Parathyroid adenoma (tissue), 2 donors: Measurements from ENCODE around the gene MTX1.
"Not testable (repeated sequence)": the region's sequence is repeated elsewhere in the genome, so short reads cannot be mapped to it uniquely, and the experiment has no call there.

Source experiments
- H2AFZ ChIP-seq: fragments of 300-600 bp; sonication (generic); one replicate; pipeline ENCODE4 v1.7.0; 2017; ENCODE audit warnings: antibody characterized with exemption, mild to moderate bottlenecking
- H3K27ac ChIP-seq: fragments of 300-600 bp; sonication (generic); one replicate; pipeline ENCODE4 v1.7.0; 2017
- H3K27me3 ChIP-seq: fragments of 300-600 bp; sonication (generic); one replicate; pipeline ENCODE4 v1.7.0; 2017; ENCODE audit warnings: low read length; ENCODE audit not compliant: control insufficient read depth, insufficient read depth
- H3K36me3 ChIP-seq: fragments of 300-600 bp; sonication (generic); one replicate; pipeline ENCODE4 v1.7.0; 2017; ENCODE audit warnings: low read length; ENCODE audit not compliant: control insufficient read depth, insufficient read depth
- H3K4me1 ChIP-seq: fragments of 300-600 bp; sonication (generic); one replicate; pipeline ENCODE4 v1.7.0; 2017; ENCODE audit warnings: control low read depth
- H3K4me2 ChIP-seq: fragments of 300-600 bp; sonication (generic); one replicate; pipeline ENCODE4 v1.7.0; 2017; ENCODE audit warnings: low read length
- H3K4me3 ChIP-seq: fragments of 300-600 bp; sonication (generic); one replicate; pipeline ENCODE4 v1.7.0; 2017; ENCODE audit warnings: low read depth, low read length
- H3K79me2 ChIP-seq: fragments of 300-600 bp; sonication (generic); one replicate; pipeline ENCODE4 v1.7.0; 2017; ENCODE audit warnings: control low read depth
- H3K9ac ChIP-seq: fragments of 300-600 bp; sonication (generic); one replicate; pipeline ENCODE4 v1.7.0; 2017; ENCODE audit warnings: mild to moderate bottlenecking
- H3K9me3 ChIP-seq: fragments of 300-600 bp; sonication (generic); one replicate; pipeline ENCODE4 v1.7.0; 2017; ENCODE audit warnings: low read length; ENCODE audit not compliant: control insufficient read depth
- TF ChIP-seq, protein P1 (sequence below): fragments of 300-600 bp; sonication (generic); IDR thresholded peaks from one replicate; pipeline ENCODE4 v1.7.0; 2017; ENCODE audit warnings: antibody characterized with exemption, mild to moderate bottlenecking
- donor health status: primary hyperparathyroidism.

Gene MTX1

GRCh38 chr1:155210314-155211104 is 2.0 kb downstream of the MTX1 start:
- Histone ChIP-seq H3K9me3 (no peaks in the 10 kb centered on the region), H3K4me3 (no peak overlapping the region), H3K36me3 (no peaks in the 10 kb centered on the region), H3K4me1 (peaks cover 4% of the 10 kb centered on the region), H3K27me3 (no peaks in the 10 kb centered on the region), H2AFZ (no peak overlapping the region), H3K27ac (no peak overlapping the region), H3K4me2 (no peak overlapping the region), H3K79me2 (no peaks in the 10 kb centered on the region), H3K9ac (no peak overlapping the region)
- TF ChIP-seq, protein P1, sequence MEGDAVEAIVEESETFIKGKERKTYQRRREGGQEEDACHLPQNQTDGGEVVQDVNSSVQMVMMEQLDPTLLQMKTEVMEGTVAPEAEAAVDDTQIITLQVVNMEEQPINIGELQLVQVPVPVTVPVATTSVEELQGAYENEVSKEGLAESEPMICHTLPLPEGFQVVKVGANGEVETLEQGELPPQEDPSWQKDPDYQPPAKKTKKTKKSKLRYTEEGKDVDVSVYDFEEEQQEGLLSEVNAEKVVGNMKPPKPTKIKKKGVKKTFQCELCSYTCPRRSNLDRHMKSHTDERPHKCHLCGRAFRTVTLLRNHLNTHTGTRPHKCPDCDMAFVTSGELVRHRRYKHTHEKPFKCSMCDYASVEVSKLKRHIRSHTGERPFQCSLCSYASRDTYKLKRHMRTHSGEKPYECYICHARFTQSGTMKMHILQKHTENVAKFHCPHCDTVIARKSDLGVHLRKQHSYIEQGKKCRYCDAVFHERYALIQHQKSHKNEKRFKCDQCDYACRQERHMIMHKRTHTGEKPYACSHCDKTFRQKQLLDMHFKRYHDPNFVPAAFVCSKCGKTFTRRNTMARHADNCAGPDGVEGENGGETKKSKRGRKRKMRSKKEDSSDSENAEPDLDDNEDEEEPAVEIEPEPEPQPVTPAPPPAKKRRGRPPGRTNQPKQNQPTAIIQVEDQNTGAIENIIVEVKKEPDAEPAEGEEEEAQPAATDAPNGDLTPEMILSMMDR, result no peak

DNA sequence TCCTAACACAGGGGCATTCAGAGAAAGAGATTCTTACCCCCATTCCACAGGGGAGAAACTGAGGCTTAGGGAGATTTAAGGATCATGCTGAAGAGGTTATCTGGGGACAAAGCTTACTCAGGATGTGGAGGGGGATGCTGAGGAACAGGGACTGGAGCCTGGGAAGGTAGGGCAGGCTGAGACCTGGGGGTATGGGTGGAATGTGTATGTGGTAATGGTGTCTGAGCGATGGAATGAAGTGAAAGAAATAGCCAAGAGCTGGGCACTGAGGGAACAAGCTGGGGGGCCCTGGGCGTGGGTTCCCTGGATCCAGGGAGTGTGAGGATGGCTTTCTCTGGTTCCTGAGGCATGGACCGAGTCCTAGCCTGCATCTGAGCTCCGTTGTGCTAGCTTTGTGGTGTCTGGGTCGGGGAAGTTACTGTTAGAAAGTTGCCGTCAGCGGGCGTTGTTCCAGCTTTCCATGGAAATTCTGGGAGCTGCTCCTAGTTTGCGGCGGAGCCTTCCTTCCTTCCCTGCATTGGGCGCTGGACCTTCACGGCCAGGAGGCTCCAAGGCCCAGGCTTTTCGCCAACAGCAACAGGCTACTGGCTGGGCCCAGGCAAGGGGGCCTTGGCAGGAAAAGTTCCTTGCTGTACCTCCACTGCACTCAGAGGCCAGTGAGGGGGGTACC is 3.0 kb downstream of the MTX1 start:
- H3K27ac ChIP-seq, H3K9me3 ChIP-seq, H3K9ac ChIP-seq, H2AFZ ChIP-seq, H3K4me1 ChIP-seq, H3K4me2 ChIP-seq, H3K27me3 ChIP-seq, H3K36me3 ChIP-seq, H3K79me2 ChIP-seq, H3K4me3 ChIP-seq: not testable (repeated sequence)

DNA sequence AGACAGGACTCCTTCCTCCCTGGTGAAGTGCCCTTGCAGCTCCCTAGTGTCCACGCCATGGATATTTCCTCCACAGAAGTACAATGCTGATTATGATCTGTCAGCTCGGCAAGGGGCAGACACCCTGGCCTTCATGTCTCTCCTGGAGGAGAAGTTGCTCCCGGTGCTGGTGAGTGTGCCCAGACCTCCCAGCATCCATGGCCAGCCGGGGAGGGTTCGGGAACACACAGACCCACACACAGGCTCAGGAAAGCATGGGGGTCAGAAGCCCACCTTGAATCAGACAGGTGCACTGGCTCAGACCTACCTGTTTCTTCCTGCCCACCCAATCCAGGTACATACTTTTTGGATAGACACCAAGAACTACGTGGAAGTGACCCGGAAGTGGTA is 3.6 kb downstream of the MTX1 start:
- not testable (repeated sequence) for H3K9me3 ChIP-seq, H3K36me3 ChIP-seq, H3K27ac ChIP-seq, H3K4me3 ChIP-seq, H3K9ac ChIP-seq, H3K79me2 ChIP-seq, H3K27me3 ChIP-seq, H2AFZ ChIP-seq, H3K4me2 ChIP-seq, H3K4me1 ChIP-seq

DNA sequence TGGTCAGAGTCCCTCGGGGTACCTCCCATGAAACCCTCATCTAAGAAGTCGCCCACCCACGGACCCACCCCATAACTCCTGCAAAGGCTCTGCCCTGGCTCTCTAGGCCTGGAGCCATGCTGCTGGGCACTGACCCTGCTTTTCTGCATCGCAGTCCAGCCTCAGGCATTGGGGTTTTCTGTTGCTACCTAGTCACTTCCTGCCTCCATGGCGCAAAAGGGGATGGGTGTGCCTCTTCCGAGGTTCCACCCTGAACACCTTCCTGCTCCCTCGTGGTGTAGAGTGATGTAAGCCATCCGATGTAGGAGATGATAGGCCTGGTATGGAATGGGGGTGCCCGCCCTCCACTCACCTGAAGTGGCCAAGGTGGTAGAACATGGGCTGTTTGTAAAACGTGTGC is 6.2 kb downstream of the MTX1 start:
- not testable (repeated sequence) for H3K9me3 ChIP-seq, H3K4me3 ChIP-seq, H2AFZ ChIP-seq, H3K4me1 ChIP-seq, H3K27me3 ChIP-seq, H3K4me2 ChIP-seq, H3K79me2 ChIP-seq, H3K9ac ChIP-seq, H3K36me3 ChIP-seq, H3K27ac ChIP-seq

DNA sequence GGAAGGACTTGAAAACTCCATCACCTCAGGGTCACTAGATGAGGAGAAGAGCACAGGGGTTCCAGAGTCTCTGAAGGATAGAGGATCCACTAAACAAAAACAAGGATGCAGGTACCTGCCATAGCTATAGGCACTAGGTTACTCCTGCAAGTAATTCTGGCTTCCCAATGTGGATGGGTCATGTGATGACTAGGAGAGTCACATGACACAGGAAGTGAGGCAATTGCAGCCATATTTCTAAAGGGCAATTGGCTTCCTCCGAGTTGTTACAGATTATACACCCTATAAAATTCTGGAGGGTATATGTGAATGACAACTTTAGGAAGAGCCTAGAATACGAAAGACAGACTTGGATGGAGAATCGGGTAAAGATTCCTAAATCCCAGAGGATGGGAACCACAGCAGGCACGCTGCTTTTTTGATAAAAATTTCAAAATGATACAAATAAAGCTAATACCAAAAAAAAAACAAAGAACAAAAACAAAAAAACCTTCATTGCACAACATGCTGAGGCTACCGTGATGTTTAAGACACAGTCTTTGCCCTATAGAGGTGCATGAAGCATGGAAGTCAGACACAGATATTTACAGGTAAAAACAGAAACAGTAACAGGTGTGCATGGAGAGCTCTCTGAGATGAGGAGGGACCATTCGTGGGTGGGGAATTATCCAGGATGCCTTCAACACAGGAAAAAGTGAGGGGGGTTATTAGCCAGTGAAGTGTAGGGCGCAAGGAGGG is 10.5 kb downstream of the MTX1 start:
- H3K27ac ChIP-seq, result no peak overlapping the region
- no peak overlapping the region for H3K9ac ChIP-seq
- peak overlapping the region; percentile 40 for H3K4me2 ChIP-seq
- no peaks in the 10 kb centered on the region for H3K79me2 ChIP-seq
- no peaks in the 10 kb centered on the region for H3K9me3 ChIP-seq
- TF ChIP-seq, protein P1, result no peak
- no peaks in the 10 kb centered on the region for H3K4me1 ChIP-seq
- no peaks in the 10 kb centered on the region for H3K36me3 ChIP-seq
- H3K4me3 ChIP-seq, result peak overlapping the region; percentile 9
- H2AFZ ChIP-seq, result peak overlapping the region; percentile 59
- no peaks in the 10 kb centered on the region for H3K27me3 ChIP-seq

DNA sequence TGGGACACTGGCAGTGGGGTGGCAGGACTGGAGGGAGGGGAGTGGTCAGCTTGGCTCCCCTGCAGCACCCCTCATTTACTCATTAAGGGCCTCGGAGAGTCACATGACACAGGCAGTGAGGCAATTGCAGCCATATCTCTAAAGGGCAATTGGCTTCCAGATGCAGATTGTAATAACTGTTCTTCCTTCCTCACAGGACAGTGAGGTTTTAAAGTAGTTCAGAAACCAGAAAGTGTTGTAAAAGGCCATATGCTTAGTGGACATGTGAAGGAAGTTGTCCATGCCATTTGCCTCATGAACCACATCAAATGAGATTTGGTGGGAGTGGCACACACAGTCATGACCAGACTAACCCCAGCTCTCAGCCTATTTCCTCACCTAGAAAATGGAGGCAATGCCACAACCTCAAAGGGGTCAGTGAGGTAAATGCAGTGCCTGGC is 11.1 kb downstream of the MTX1 start:
- no peaks in the 10 kb centered on the region for H3K9me3 ChIP-seq
- H3K79me2 ChIP-seq, result no peaks in the 10 kb centered on the region
- H3K4me3 ChIP-seq, result no peak overlapping the region
- no peaks in the 10 kb centered on the region for H3K27me3 ChIP-seq
- H3K36me3 ChIP-seq, result no peaks in the 10 kb centered on the region
- H2AFZ ChIP-seq, result peak overlapping the region; percentile 59
- H3K27ac ChIP-seq, result no peak overlapping the region
- H3K4me1 ChIP-seq, result peaks cover 3% of the 10 kb centered on the region
- H3K9ac ChIP-seq, result no peak overlapping the region
- H3K4me2 ChIP-seq, result peak overlapping the region; percentile 40
- TF ChIP-seq, protein P1, result no peak

- H2AFZ ChIP-seq, H3K27me3 ChIP-seq, H3K27ac ChIP-seq, H3K79me2 ChIP-seq, H3K4me2 ChIP-seq, H3K4me3 ChIP-seq, H3K36me3 ChIP-seq, H3K9me3 ChIP-seq, H3K4me1 ChIP-seq, H3K9ac ChIP-seq: not testable (repeated sequence)
These were observed 11.9 kb downstream of the MTX1 start for GRCh38 chr1:155220211-155220965.
